Measurements from ENCODE around the gene PRR18.
"Not testable (repeated sequence)": the region's sequence is repeated elsewhere in the genome, so short reads cannot be mapped to it uniquely, and the experiment has no call there.

Gene PRR18

GRCh38 chr6:166351715-166352285 is 43.6 kb upstream of the PRR18 start:
- DNase-seq (ENCODE audit: low read depth) = no peak
- no peak overlapping the region for H3K4me3 ChIP-seq (ENCODE audit: low read length)
- TF ChIP-seq CTCF (conservative IDR thresholded peaks at IDR 0.05; ENCODE audit: low read length) = no peak

- no peak for DNase-seq (ENCODE audit: low read depth)
- H3K4me3 ChIP-seq (ENCODE audit: low read length) = no peak overlapping the region
- no peak for TF ChIP-seq CTCF (conservative IDR thresholded peaks at IDR 0.05; ENCODE audit: low read length)
Observed at GRCh38 chr6:166348305-166348949, 40.2 kb upstream of the PRR18 start.

- no peak for DNase-seq (ENCODE audit: low read depth)
- H3K4me3 ChIP-seq (ENCODE audit: low read length) = no peak overlapping the region
- no peak for TF ChIP-seq CTCF (conservative IDR thresholded peaks at IDR 0.05; ENCODE audit: low read length)
Observed at GRCh38 chr6:166346965-166347364, 38.8 kb upstream of the PRR18 start.

- H3K4me3 ChIP-seq (ENCODE audit: low read length) = no peak overlapping the region
- DNase-seq (ENCODE audit: low read depth) = no peak
- no peak for TF ChIP-seq CTCF (conservative IDR thresholded peaks at IDR 0.05; ENCODE audit: low read length)
Observed at GRCh38 chr6:166346449-166346848, 38.3 kb upstream of the PRR18 start.

GRCh38 chr6:166345672-166346071 is 37.5 kb upstream of the PRR18 start:
- H3K4me3 ChIP-seq (ENCODE audit: low read length); DNase-seq (ENCODE audit: low read depth): not testable (repeated sequence)

GRCh38 chr6:166344921-166345320 is 36.7 kb upstream of the PRR18 start:
- not testable (repeated sequence) for H3K4me3 ChIP-seq (ENCODE audit: low read length); DNase-seq (ENCODE audit: low read depth)

- no peak for DNase-seq (ENCODE audit: low read depth)
- H3K4me3 ChIP-seq (ENCODE audit: low read length) = no peak overlapping the region
- TF ChIP-seq CTCF (conservative IDR thresholded peaks at IDR 0.05; ENCODE audit: low read length) = no peak
Observed at GRCh38 chr6:166344240-166344639, 36.0 kb upstream of the PRR18 start.

- DNase-seq (ENCODE audit: low read depth) = no peak
- peak overlapping the region; percentile 99 for H3K4me3 ChIP-seq (ENCODE audit: low read length)
- no peak for TF ChIP-seq CTCF (conservative IDR thresholded peaks at IDR 0.05; ENCODE audit: low read length)
Observed at GRCh38 chr6:166343150-166343487, 34.9 kb upstream of the PRR18 start.
